HPDE6-E6E7 (cell line): ENCODE data around the gene ACSL5.
"Not testable (repeated sequence)": the region's sequence is repeated elsewhere in the genome, so short reads cannot be mapped to it uniquely, and the experiment has no call there.

ENCODE experiments used
- DNase-seq: peaks from one replicate; pipeline ENCODE4 v3.0.0; 2011; ENCODE audit warnings: missing footprints; ENCODE audit errors: extremely low spot score

ACSL5 gene

GRCh38 chr10:112461029-112461887, 87.3 kb downstream of the ACSL5 start:
- DNase-seq, result peak; percentile 10

- DNase-seq, result not testable (repeated sequence)
Observed at GRCh38 chr10:112464074-112464473, 90.2 kb downstream of the ACSL5 start.

- DNase-seq, result no peak
Observed at GRCh38 chr10:112465299-112465883, 91.5 kb downstream of the ACSL5 start.

- DNase-seq, result no peak
Observed at GRCh38 chr10:112466802-112467201, 92.9 kb downstream of the ACSL5 start.

GRCh38 chr10:112467541-112468075, 93.7 kb downstream of the ACSL5 start:
- DNase-seq, result no peak

GRCh38 chr10:112471878-112472487, 98.1 kb downstream of the ACSL5 start:
- DNase-seq, result peak; percentile 28

GRCh38 chr10:112475575-112476218, 101.8 kb downstream of the ACSL5 start:
- no peak for DNase-seq
